ENCODE data around the gene FCHO1. TPM values are rescaled to one million over a fixed set of nuclear protein-coding genes. Genes with fewer than 3 reads are reported as not detected.

FCHO1 gene
- polyA plus RNA-seq, 2 of the 4 experiments (the other 2 are of a cell fraction), result 1.7 to 13.6 TPM

- TF ChIP-seq HMGXB4 (CRISPR knock-in tag; IDR thresholded peaks at IDR 0.05; ENCODE audit: borderline replicate concordance), result no peak
- TF ChIP-seq, protein P1, sequence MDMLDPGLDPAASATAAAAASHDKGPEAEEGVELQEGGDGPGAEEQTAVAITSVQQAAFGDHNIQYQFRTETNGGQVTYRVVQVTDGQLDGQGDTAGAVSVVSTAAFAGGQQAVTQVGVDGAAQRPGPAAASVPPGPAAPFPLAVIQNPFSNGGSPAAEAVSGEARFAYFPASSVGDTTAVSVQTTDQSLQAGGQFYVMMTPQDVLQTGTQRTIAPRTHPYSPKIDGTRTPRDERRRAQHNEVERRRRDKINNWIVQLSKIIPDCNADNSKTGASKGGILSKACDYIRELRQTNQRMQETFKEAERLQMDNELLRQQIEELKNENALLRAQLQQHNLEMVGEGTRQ (IDR thresholded peaks at IDR 0.05), result no peak
These were observed 69.9 kb downstream of the FCHO1 start, which contains the start of gene INSL3 (continued) for GRCh38 chr19:17821190-17821589.

- H3K4me2 ChIP-seq, result no peak overlapping the region
- FAIRE-seq (no peak), ATAC-seq (no peak), DNase-seq (ENCODE audit: low read depth in 1 of 2, low spot score in 1 of 2) (no peak)
- H3K4me1 ChIP-seq, result no peaks in the 10 kb centered on the region; the same call in 2 of the 3 replicates
- no peak overlapping the region for H3K27ac ChIP-seq
- WGBS (ENCODE audit: missing lambda C conversion rate), result 73% methylated on average over 2 of the region's 8 CpGs
- ChIA-PET CTCF (interaction anchor here (0.7 kb wide), 1 partner anchor 50 kb away, joined by 3 read pairs; no protein-coding TSS in a partner anchor), POLR2A (interaction anchor here (1.4 kb wide), 1 partner anchor 35 kb away, joined by 5 read pairs; no protein-coding TSS in a partner anchor)
- H3K4me3 ChIP-seq, result no peak overlapping the region
- TF ChIP-seq BHLHE40 (IDR thresholded peaks at IDR 0.05; ENCODE audit: low read depth, low read length) (no peak), ZSCAN20 (CRISPR knock-in tag; IDR thresholded peaks at IDR 0.05) (no peak), NPAS2 (CRISPR knock-in tag; IDR thresholded peaks at IDR 0.05; ENCODE audit: borderline replicate concordance) (no peak), ESRRA (IDR thresholded peaks at IDR 0.05; ENCODE audit: borderline replicate concordance, low read length) (no peak), ATOH8 (CRISPR knock-in tag; IDR thresholded peaks at IDR 0.05; ENCODE audit: low read depth) (no peak), GATA3 (IDR thresholded peaks at IDR 0.05; ENCODE audit: borderline replicate concordance) (no peak), HOXA7 (CRISPR knock-in tag; IDR thresholded peaks at IDR 0.05) (no peak), TP53 (CRISPR knock-in tag; IDR thresholded peaks at IDR 0.05) (no peak), CHD2 (IDR thresholded peaks at IDR 0.05; ENCODE audit: low read length, partially characterized antibody) (no peak), FOSB (CRISPR knock-in tag; IDR thresholded peaks at IDR 0.05) (no peak), TFCP2L1 (CRISPR knock-in tag; IDR thresholded peaks at IDR 0.05) (no peak)
- no peaks in the 10 kb centered on the region for H3K9me3 ChIP-seq
These were observed 73.1 kb downstream of the FCHO1 start for GRCh38 chr19:17824339-17824738.

GRCh38 chr19:17826508-17827056 lies 75.3 kb downstream of the FCHO1 start:
- ChIA-PET CTCF (interaction anchor here (1.1 to 2.3 kb wide), 2 partner anchors 23 to 29 kb away, joined by 3 to 6 read pairs; no protein-coding TSS in a partner anchor), POLR2A (no interaction called here)
- FAIRE-seq, result no peak
- Histone ChIP-seq H3K4me1 (peaks cover 4% of the 10 kb centered on the region; the same call in 1 of the 3 replicates), H3K4me3 (no peak overlapping the region), H3K4me2 (no peak overlapping the region), H3K27ac (no peak overlapping the region), H3K9me3 (no peaks in the 10 kb centered on the region)
- no peak for ATAC-seq
- TF ChIP-seq ZFP36 (IDR thresholded peaks at IDR 0.05; ENCODE audit: borderline replicate concordance, partially characterized antibody), result no peak
- no peak for TF ChIP-seq ATOH8 (CRISPR knock-in tag; IDR thresholded peaks at IDR 0.05; ENCODE audit: low read depth)
- TF ChIP-seq KDM1A (IDR thresholded peaks at IDR 0.05; ENCODE audit: low read depth), result no peak
- no peak for DNase-seq (ENCODE audit: low read depth in 1 of 2, low spot score in 1 of 2)
- WGBS (ENCODE audit: missing lambda C conversion rate), result 75% methylated on average over 11 of the region's 13 CpGs

All from A549 (cell line).